WI38 (cell line): ENCODE measurements around the gene APMAP.

Experiments used
- H3K4me3 ChIP-seq: 2 replicates; pipeline ENCODE4 v1.5.1; 2011; ENCODE audit warnings: low read depth, mild to moderate bottlenecking, control low read depth, low read length
- TF ChIP-seq, protein P1 (sequence below): IDR thresholded peaks from 2 replicates; pipeline ENCODE4 v1.5.1; 2012; ENCODE audit warnings: low read depth, mild to moderate bottlenecking, control low read depth, low read length

The APMAP gene

DNA sequence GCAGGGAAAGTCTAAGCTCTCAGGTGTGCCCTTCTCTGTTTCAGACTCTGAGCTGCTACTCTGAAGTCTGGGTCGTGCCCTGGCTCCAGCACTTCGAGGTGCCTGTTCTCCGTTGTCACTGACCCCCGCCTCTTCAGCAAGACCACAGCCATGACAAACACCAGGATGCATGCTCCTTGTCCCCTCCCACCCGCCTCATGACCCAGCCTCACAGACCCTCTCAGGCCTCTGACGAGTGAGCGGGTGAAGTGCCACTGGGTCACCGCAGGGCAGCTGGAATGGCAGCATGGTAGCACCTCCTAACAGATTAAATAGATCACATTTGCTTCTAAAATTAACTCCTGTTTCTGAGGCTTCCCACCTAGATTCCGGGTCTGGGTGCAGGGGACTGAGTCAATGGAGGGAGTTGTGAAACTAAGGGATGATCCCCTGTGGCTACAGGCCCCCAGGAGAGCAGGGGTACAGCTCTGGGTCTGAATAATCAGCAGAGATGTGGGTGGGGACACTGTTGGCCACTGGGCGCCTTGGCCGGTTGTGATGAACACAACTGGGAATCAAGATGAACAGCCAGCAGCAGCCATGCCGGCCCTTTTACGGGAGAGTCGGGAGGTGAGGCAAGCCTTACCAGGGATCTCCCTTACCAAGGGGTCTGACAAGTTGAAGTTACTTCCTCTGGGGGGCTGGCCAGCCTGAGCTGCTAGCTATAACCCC lies 32.8 kb downstream of the APMAP start:
- TF ChIP-seq, protein P1, sequence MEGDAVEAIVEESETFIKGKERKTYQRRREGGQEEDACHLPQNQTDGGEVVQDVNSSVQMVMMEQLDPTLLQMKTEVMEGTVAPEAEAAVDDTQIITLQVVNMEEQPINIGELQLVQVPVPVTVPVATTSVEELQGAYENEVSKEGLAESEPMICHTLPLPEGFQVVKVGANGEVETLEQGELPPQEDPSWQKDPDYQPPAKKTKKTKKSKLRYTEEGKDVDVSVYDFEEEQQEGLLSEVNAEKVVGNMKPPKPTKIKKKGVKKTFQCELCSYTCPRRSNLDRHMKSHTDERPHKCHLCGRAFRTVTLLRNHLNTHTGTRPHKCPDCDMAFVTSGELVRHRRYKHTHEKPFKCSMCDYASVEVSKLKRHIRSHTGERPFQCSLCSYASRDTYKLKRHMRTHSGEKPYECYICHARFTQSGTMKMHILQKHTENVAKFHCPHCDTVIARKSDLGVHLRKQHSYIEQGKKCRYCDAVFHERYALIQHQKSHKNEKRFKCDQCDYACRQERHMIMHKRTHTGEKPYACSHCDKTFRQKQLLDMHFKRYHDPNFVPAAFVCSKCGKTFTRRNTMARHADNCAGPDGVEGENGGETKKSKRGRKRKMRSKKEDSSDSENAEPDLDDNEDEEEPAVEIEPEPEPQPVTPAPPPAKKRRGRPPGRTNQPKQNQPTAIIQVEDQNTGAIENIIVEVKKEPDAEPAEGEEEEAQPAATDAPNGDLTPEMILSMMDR: no peak

DNA sequence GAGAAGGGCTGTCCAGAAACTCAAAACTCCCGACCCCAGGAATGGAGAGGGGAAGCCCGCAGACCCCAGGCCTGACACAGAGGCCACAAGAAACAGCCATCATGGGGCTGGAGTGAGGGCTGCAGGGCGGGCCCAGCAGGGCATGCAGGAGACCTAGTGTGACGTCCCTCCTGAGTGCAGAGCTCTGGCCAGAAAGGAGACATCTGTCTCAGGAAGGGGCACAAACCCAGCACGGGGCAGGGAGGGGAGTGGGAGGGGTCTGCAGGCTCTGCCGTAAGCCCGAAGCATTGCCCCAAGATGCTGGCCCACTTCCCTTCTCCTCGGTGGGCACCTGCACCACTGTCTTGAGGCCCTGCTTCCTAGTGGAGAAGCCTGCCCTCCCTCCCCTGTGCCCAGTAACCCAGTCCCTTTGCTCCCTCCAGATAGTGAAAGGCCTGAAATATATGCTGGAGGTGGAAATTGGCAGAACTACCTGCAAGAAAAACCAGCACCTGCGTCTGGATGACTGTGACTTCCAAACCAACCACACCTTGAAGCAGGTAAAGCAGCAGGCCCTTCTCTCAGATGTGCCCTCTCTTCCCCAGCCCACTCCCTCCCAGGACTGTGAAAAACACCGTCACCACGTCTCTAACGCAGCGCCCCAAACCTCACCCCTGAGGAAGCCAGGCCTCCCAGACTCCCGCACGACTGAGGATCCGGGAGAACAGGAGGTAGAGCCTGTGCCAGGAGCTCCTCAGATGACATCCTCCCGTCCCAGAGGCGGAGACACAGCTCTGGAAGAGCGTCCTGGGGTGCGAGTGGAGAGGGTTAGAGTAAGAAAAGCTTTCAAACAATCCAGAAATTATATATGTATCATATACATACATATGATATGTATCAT lies 33.8 kb downstream of the APMAP start:
- TF ChIP-seq, protein P1: no peak

More for the DNA sequence above, 32.8 kb downstream of the APMAP start:
- H3K4me3 ChIP-seq: no peak overlapping the region

DNA sequence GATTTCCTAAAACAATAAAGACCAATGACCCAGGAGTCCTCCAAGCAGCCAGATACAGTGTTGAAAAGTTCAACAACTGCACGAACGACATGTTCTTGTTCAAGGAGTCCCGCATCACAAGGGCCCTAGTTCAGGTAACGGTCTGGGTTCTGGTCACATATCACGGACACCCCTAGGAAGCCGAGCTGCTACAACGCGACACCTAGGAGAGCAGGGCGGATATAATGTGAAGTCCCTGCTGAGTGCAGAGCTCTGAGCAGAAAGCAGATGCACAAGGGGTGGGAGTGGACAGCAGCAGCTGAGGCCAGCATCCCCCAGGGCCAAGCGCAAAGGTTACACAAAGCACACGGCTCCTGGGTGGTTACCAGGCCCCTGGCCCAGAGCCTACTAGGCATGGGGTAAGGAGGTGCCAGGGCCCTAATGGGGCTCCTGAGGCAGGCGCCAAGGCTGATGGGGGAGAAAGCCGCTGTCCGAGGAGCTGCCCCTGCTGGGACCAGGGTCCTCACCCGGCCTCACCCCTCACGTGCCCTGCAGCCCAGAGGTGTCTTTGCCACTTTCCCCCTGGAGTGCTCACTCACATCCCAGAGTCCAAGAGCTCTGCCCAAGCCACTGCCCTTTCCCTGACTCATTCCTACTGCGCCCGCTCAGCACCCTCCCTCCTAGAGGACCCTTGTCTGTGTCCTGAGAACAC lies 35.1 kb downstream of the APMAP start:
- no peak overlapping the region for H3K4me3 ChIP-seq
- TF ChIP-seq, protein P1: no peak

More for the DNA sequence above, 33.8 kb downstream of the APMAP start:
- H3K4me3 ChIP-seq: no peak overlapping the region

DNA sequence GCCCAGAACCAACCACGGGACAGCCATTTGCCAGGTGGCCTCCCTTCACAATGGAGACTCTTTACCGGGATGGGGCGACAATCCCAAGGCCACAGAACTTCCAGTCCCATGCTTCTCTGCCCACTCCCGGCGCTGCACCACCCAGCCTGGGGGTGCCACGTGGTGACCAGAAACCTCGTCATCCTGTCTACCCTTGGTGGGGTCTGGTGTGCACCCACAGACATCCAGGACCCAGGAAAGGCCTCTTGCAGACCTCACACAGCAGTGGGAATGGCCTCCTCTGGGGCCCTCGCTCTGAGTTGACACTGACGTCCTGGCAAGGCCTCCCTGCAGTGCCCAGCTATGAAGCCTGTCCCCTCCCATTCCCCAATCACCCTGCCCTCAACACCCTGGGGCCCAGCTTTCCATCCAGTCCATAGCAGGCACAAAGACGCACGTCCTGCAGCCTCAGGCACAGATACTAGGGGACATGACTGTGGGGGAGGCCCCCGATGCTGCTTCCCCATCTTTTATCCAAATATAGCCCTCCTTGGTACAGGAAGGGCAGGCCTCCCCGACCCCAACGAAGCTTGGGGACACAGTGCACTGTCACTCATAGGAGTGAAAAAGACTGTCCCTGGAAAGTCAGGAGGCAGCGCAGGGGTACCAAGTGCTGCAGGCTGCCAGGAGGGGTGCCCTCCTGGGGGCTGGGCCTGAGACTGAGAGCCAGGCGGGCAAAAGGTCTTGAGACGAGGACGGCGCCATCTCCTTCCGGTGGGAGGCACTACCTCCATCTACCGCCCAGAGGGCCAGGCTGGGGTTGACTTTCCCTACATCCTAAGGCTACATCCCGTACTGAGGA lies 36.3 kb downstream of the APMAP start:
- H3K4me3 ChIP-seq: no peak overlapping the region
- TF ChIP-seq, protein P1: no peak

DNA sequence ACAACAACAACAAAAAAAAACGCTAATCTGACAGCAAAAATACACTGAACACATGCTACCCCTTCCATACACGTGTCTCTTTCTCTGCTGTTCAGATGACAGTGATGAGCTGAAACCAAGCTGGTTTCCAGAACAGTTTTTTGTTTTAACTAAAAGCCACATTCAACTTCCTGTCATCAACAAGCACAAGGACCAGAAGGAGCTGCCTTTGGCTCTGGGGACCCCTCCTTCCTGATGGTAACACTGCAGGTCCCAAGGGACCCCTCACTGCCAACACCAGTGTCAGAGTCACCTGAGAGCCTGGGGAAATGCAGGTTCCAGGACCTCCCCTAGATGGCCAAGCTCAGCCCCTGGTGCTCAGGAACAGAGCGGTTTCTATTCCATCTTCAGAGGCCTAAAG lies 37.5 kb downstream of the APMAP start:
- TF ChIP-seq, protein P1: no peak

DNA sequence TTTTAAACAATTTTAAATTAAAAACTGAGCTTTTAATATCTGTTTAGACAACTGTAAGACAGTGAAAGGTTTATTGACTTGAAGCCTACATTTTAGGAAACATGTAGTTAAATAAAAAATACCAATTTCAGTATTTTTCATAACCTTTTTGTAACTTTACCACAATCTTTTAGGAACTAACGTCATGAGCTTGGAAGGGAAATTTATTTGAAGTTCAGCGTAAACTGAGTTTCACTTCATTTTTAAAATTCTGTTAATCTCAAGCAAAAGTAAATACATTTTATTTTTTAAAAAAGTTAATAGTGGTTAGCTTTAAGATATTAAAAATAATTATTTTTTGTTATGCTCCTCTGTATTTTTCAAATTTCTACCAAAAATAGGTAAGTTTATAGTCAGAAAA lies 38.0 kb downstream of the APMAP start:
- H3K4me3 ChIP-seq: no peak overlapping the region
- TF ChIP-seq, protein P1: no peak

More for the DNA sequence above, 37.5 kb downstream of the APMAP start:
- H3K4me3 ChIP-seq: no peak overlapping the region
